Calu3 (cell line): ENCODE data around the gene P3R3URF. TPM values are rescaled to one million over a fixed set of nuclear protein-coding genes. Genes with fewer than 3 reads are reported as not detected.

Experiments
- BruUV-seq: library from RNA; stranded (reverse); fragments of 400-500 nt; replicated peaks from 2 replicates; lab custom pipeline; 2021; lab: Mats Ljungman, UMichigan
- CTCF ChIA-PET: fragments of 300-600 bp; sonication (Branson Sonifier 250); formaldehyde crosslinking; loops from one replicate; lab custom pipeline; 2022; ENCODE audit warnings: antibody characterized with exemption; lab: Charles Lee
- DNase-seq: peaks from one replicate; pipeline ENCODE4 v3.0.0; 2022
- H3K27ac Mint-ChIP-seq: one replicate; pipeline ENCODE4 v1.8.0; 2022; ENCODE audit warnings: mixed read lengths; ENCODE audit not compliant: unreplicated experiment
- H3K27me3 Mint-ChIP-seq: one replicate; pipeline ENCODE4 v1.8.0; 2022; ENCODE audit warnings: mixed read lengths; ENCODE audit not compliant: unreplicated experiment
- H3K36me3 Mint-ChIP-seq: one replicate; pipeline ENCODE4 v1.8.0; 2022; ENCODE audit warnings: mild to moderate bottlenecking, moderate library complexity, mixed read lengths; ENCODE audit not compliant: insufficient read depth, unreplicated experiment
- H3K4me1 Mint-ChIP-seq: one replicate; pipeline ENCODE4 v1.8.0; 2022; ENCODE audit warnings: mild to moderate bottlenecking, low read depth, mixed read lengths; ENCODE audit not compliant: unreplicated experiment
- H3K4me3 Mint-ChIP-seq: one replicate; pipeline ENCODE4 v1.8.0; 2022; ENCODE audit warnings: mild to moderate bottlenecking, low read depth, moderate library complexity, mixed read lengths; ENCODE audit not compliant: unreplicated experiment
- H3K9me3 Mint-ChIP-seq: one replicate; pipeline ENCODE4 v1.8.0; 2022; ENCODE audit warnings: low read depth, mixed read lengths; ENCODE audit not compliant: unreplicated experiment
- intact Hi-C: fragments of 100-400 bp; cut with micrococcal nuclease; formaldehyde crosslinking; loops from one replicate; pipeline ENCODE4 v1.10.0; 2022; ENCODE audit not compliant: unreplicated experiment
- total RNA-seq: library from RNA; stranded (reverse); gene quantifications from 2 replicates; pipeline ENCODE4 v1.2.3, GENCODE V29; 2022
- TF ChIP-seq, protein P1 (sequence below): fragments of 200-600 bp; IDR thresholded peaks from one replicate; pipeline ENCODE4 v1.8.0; 2022; ENCODE audit warnings: antibody characterized with exemption; ENCODE audit not compliant: unreplicated experiment

The P3R3URF gene
- total RNA-seq, 1 experiment from 2014 or later, result not detected

DNA sequence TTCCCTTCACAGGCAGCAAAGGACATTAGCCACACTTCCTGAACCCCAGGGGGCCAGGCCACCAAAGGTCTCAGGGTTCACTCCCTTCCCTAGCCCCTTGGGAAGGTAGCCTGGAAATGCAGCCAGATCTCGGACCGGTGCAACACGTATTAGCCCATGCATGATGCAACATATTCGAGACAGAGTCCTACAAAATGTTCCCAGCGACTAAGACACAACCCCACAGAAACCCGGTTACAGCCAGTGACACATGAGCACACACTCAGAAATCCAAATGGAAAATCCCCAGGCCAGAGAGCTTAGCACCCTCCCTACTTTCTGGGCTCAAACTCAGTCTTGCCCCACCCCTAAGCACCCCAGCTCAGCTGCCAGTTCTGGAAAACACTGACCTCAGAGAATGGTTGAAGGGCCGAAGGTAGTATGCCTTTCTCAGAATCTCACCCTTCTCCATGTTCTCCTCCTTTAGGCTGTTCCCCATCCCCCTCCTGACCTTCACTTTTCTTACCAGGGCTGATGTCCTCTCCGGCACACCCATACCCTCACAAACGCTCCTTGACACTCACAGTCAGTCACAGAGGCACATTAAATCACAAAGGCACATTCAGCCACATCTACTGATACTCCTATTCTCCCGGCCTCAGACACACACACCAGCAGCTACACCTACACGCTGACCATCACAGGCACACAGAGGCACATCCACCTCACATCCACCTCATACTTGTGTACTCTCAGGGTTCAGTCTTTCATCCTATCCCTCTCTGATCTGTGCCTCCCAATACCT lies 1.6 kb downstream of the P3R3URF start, which contains the start of gene TSPAN1:
Gene TSPAN1, plus strand, starts transcription at position 640 of the 784 bp plus-strand sequence. CDS start 6,021 bp downstream, outside the sequence.
- DNase-seq, result no peak
- BruUV-seq, result no TSS peak
- Mint-ChIP-seq H3K4me1 (no peaks in the 10 kb centered on the region), H3K27ac (no peak within 1 kb of the TSS), H3K9me3 (no peaks in the 10 kb centered on the region), H3K4me3 (no peak within 1 kb of the TSS), H3K27me3 (no peaks in the 10 kb centered on the region), H3K36me3 (peaks cover 25% of the 10 kb centered on the region)
- TF ChIP-seq, protein P1, sequence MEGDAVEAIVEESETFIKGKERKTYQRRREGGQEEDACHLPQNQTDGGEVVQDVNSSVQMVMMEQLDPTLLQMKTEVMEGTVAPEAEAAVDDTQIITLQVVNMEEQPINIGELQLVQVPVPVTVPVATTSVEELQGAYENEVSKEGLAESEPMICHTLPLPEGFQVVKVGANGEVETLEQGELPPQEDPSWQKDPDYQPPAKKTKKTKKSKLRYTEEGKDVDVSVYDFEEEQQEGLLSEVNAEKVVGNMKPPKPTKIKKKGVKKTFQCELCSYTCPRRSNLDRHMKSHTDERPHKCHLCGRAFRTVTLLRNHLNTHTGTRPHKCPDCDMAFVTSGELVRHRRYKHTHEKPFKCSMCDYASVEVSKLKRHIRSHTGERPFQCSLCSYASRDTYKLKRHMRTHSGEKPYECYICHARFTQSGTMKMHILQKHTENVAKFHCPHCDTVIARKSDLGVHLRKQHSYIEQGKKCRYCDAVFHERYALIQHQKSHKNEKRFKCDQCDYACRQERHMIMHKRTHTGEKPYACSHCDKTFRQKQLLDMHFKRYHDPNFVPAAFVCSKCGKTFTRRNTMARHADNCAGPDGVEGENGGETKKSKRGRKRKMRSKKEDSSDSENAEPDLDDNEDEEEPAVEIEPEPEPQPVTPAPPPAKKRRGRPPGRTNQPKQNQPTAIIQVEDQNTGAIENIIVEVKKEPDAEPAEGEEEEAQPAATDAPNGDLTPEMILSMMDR, result no peak
- intact Hi-C loops, result no loop called here
- CTCF ChIA-PET, result no interaction called here

GRCh38 chr1:46173361-46173856 lies 2.9 kb downstream of the P3R3URF start:
- no peak for DNase-seq
- intact Hi-C loops, result loop anchor here (2.0 kb wide), 1 partner anchor 39 kb away; no protein-coding TSS in a partner anchor
- Mint-ChIP-seq H3K4me3 (no peak overlapping the region), H3K9me3 (no peaks in the 10 kb centered on the region), H3K27me3 (peaks cover under 1% of the 10 kb centered on the region), H3K4me1 (no peaks in the 10 kb centered on the region), H3K36me3 (peaks cover 25% of the 10 kb centered on the region), H3K27ac (no peak overlapping the region)
- TF ChIP-seq, protein P1, result no peak
- no TSS peak for BruUV-seq
- CTCF ChIA-PET, result no interaction called here

DNA sequence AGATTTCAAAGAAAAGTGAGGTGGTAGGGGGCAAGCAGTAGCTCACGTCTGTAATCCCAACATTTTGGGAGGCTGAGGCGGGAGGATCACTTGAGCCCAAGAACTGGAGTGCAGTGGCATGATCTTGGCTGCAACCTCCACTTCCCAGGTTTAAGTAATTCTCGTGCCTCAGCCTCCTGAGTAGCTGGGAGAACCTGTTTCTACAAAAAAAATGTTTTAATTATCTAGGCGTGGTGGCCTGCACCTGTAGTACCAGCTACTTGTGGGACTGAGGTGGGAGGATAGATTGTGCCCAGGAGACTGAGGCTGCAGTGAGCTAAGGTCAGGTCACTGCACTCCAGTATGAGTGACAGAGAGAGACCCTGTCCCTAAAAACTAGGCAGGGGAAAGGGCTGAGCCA lies 4.0 kb downstream of the P3R3URF start:
- peak; percentile 26 for DNase-seq
- no peaks in the 10 kb centered on the region for H3K9me3 Mint-ChIP-seq
- H3K4me3 Mint-ChIP-seq, result peak overlapping the region; percentile 38
- H3K36me3 Mint-ChIP-seq, result peaks cover 25% of the 10 kb centered on the region
- H3K27ac Mint-ChIP-seq, result peak overlapping the region; percentile 90
- H3K27me3 Mint-ChIP-seq, result peaks cover 12% of the 10 kb centered on the region
- BruUV-seq, result no TSS peak
- no peaks in the 10 kb centered on the region for H3K4me1 Mint-ChIP-seq
- TF ChIP-seq, protein P1, result no peak
- intact Hi-C loops, result loop anchor here (2.0 kb wide), 1 partner anchor 38 kb away; no protein-coding TSS in a partner anchor
- CTCF ChIA-PET, result interaction anchor here (0.5 to 1.5 kb wide), 4 partner anchors 9 to 136 kb away, joined by 3 to 5 read pairs (median 4); no protein-coding TSS in a partner anchor

GRCh38 chr1:46171871-46172270 lies 4.4 kb downstream of the P3R3URF start:
- Mint-ChIP-seq H3K27ac (peak overlapping the region; percentile 90), H3K36me3 (peaks cover 25% of the 10 kb centered on the region), H3K4me3 (peak overlapping the region; percentile 38), H3K9me3 (no peaks in the 10 kb centered on the region), H3K27me3 (peaks cover 16% of the 10 kb centered on the region), H3K4me1 (no peaks in the 10 kb centered on the region)
- TF ChIP-seq, protein P1, result no peak
- intact Hi-C loops, result loop anchor here (2.0 kb wide), 1 partner anchor 37 kb away; no protein-coding TSS in a partner anchor
- DNase-seq, result peak; percentile 90
- CTCF ChIA-PET, result interaction anchor here (0.5 to 1.5 kb wide), 4 partner anchors 10 to 136 kb away, joined by 3 to 5 read pairs (median 4); no protein-coding TSS in a partner anchor
- no TSS peak for BruUV-seq
